ENCODE measurements around the gene C6orf58.
"Not testable (repeated sequence)": the region's sequence is repeated elsewhere in the genome, so short reads cannot be mapped to it uniquely, and the experiment has no call there.

The C6orf58 gene

DNA sequence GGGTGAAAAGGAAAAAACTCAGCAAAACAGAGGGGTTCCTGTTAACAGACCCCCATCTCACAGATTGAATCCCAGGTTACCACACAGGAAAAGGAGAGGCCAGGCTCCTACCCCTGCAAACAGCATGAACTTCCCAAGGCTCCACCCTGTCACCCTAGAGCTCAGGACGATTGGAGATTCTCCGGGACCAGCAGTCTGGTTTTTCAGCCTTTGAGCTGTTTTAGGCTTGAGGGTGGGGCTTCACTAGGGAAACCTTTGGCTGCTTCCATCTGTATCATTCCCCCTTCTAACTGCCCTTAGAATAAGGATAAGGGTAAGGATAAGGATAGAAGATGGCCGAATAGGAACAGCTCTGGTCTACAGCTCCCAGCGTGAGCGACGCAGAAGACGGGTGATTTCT, 16.0 kb downstream of the C6orf58 start:
- DNase-seq: no peak

DNA sequence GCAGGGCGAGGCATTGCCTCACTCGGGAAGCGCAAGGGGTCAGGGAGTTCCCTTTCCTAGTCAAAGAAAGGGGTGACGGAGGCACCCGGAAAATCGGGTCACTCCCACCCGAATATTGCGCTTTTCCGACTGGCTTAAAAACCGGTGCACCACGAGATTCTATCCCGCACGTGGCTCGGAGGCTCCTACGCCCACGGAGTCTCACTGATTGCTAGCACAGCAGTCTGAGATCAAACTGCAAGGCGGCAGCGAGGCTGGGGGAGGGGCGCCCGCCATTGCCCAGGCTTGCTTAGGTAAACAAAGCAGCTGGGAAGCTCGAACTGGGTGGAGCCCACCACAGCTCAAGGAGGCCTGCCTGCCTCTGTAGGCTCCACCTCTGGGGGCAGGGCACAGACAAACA, 16.5 kb downstream of the C6orf58 start:
- DNase-seq: not testable (repeated sequence)

DNA sequence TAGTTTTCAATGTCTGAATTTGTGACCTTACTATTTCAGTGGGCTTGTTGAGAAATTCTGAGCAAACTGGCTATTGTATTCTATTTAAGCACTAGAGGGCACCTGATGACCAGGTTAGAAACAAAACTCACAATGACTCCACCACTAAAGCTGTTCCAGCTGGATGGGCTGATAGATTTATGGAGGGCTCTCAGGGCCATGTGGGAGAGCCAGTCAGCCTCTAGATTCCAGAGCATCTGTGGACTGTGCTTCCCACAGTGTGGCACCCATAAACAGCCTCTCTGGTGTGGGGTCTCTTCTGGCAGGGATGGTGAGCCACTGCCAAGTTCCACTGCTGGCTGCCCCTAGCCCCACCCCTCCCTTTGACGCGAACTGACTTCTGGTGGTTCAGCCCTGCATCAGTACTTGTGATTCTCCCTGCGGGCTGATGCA, 29.2 kb downstream of the C6orf58 start:
- DNase-seq: no peak

DNA sequence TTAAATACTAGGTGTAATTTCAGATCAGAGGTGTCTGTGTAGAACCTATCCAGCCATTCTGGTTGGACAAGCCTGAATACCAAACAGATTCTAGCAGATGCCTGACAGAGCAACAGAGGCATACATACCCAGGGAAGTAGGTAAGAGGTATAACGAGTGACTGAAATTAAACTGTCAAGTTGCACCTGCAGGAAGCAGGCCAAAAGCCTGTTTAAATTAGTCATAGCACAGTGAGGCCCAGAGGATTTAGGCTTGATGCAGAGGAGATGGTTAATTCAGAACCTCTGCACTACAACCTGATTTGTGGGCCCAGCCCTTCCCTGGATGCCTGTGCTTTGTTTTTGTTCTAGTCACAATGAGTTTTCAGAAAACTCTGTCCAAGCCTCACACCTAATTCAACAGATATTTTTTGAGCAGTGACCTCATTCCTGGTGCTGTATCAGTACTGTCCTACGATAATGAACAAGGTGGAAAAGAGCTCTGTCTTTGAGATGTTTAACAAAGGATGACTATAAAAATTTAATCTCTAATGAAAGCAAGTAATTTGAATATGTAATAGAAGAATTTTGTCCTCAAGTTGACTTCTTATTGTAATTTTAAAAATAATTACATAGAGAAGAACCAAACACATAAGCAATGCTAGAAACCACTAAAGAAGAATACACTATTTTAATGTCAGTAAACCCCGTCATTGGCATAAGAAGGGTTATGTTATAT, 31.7 kb downstream of the C6orf58 start:
- DNase-seq: no peak

DNA sequence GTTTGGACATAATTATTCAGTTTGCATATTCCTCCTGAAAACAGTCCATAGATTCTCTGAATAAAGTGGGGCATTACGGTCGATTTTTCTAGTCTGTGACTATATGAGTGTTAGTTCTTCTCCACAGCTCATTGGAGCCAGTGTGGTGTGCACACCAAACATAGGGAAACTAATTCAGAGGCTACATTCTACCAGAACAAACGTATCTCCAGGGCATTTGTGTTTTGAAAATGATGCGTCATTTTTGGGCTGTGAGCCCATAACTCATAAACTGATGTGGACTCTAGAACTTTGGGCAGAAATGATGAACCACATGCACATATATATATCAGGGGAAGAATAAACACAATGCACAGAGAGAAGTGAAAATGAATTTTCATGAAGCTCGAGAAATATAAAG, 41.8 kb downstream of the C6orf58 start:
- DNase-seq: no peak

DNA sequence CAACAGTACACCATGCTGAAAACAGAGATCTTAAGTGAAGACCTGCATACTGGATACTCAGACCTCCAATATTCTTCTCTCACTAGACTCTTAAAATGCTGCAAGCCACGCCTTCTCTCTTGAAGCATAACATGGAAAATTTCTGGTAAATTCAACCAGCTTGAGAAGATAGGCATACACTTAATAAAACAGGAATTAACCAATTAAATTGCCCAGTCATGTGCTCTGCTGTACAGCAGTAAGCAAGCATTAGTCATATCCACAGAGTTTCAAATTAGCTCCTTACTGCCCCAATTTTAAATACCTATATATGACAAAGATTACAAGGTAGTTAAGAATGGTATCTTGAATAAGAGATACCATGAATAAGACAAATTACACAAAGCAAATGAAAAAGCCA, 53.8 kb downstream of the C6orf58 start:
- DNase-seq: no peak

DNA sequence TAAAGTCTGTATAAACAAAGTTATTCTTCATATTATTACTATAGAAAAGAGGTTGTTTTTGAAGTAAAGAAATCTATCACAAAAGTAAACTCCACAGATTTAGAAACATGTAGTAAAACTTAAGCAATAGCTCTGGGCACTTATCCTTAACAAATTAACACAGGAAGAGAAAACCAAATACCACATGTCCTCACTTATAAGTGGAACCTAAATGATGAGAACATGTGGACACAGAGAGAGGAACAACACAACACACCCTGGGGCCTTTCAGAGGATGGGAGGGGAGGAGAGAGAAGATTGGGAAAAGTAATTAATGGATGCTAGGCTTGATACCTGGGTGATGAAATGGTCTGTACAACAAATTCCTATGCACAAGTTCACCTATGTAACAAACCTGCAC, 57.2 kb downstream of the C6orf58 start:
- DNase-seq: no peak

DNA sequence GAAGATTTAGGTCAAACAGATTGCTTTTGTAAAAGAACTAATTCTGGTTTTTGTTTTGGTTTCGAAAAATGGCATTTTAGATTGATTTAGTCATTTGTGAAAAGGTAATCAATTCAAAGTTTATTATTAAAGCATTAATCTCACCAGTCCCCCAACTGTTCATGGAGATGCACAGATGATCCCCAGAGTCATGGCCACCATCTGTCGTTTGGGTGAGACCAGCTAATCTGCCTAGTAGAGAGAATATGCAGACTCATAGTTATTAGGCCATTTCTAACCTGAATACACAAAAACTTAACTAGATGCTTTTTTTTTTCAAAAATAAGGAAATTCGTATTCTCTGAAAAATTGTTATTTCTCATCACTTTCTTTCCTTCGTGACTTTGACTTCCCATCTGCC, 58.1 kb downstream of the C6orf58 start:
- no peak for DNase-seq

DNA sequence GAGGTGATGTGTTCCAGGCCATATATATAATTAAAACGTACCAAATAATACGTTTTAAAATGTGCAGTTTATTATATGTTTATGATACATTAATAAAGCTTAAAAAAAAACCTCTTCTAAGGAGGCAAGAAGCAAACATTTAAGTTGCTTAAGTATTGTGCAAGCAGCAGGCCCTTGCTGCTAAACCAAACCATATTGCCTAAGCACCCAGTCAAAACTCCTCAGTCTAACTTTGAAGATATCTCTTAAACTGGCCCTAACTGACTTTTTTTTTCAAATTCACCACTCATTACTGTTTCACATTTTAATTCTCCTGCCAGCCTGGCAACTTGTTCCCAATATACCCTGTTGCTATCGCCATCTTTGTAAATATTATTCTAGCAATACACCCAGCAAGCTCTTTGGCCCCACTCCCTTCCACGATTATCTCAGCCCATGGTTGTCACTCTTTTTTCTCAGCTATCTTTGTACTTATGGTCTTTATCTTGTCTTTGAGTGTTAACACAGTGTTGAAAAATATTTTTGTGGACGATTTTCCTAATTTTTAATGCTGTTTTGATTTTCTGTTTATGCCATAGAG, 60.9 kb downstream of the C6orf58 start:
- DNase-seq: no peak
